Right atrium auricular region (tissue), 2 donors: ENCODE results near the gene CDHR5. TPM values are rescaled to one million over a fixed set of nuclear protein-coding genes. Genes with fewer than 3 reads are reported as not detected.

Source experiments
- DNase-seq: peaks from one replicate; pipeline ENCODE4 v3.0.0-alpha.2; 2019; ENCODE audit warnings: low spot score
- H3K27ac ChIP-seq, 2 donors: fragments of 200-600 bp; sonication (generic); 1 replicate in 1 of 2; 2 replicates in 1 of 2; pipeline ENCODE4 v1.5.1; 2016 to 2019
- H3K27me3 ChIP-seq, 2 donors: fragments of 200-600 bp; sonication (generic); one replicate each; pipeline versions ENCODE4 v1.5.1 to v1.6.0; 2017 to 2019
- H3K36me3 ChIP-seq: fragments of 200-600 bp; sonication (generic); one replicate; pipeline ENCODE4 v1.5.1; 2016
- H3K4me1 ChIP-seq, 2 donors: fragments of 200-600 bp; sonication (generic); one replicate each; pipeline versions ENCODE4 v1.5.1 to v1.6.0; 2017 to 2019
- H3K4me3 ChIP-seq, 2 donors: fragments of 200-600 bp; sonication (generic); 1 replicate in 1 of 2; 2 replicates in 1 of 2; pipeline ENCODE4 v1.5.1; 2017 to 2019; ENCODE audit warnings: mild to moderate bottlenecking in 1 of 2, moderate library complexity in 1 of 2
- H3K9me3 ChIP-seq, 2 donors: fragments of 200-600 bp; sonication (generic); one replicate each; pipeline ENCODE4 v1.5.1; 2019
- total RNA-seq, 2 donors: library from RNA; depleted of rRNA; stranded (reverse); fragments of >200 nt; gene quantifications; one replicate each; pipeline ENCODE4 v1.1.0, GENCODE V29; 2016
- TF ChIP-seq, protein P1 (sequence below), 2 donors: fragments of 200-600 bp; sonication (generic); IDR thresholded peaks; one replicate each; pipeline ENCODE4 v1.5.1; 2019; ENCODE audit warnings: antibody characterized with exemption in 2 of 2

CDHR5 gene
- total RNA-seq, 2 donors from 2014 or later = not detected

- peaks cover 0 to 30% of the 10 kb centered on the region in 2 donors for H3K4me1 ChIP-seq
- no peak for DNase-seq
- no peak overlapping the region for H3K27ac ChIP-seq
- peaks cover 70% of the 10 kb centered on the region for H3K36me3 ChIP-seq
- H3K27me3 ChIP-seq = no peaks in the 10 kb centered on the region
- no peaks in the 10 kb centered on the region for H3K9me3 ChIP-seq
- H3K4me3 ChIP-seq = no peak overlapping the region
- TF ChIP-seq, protein P1, sequence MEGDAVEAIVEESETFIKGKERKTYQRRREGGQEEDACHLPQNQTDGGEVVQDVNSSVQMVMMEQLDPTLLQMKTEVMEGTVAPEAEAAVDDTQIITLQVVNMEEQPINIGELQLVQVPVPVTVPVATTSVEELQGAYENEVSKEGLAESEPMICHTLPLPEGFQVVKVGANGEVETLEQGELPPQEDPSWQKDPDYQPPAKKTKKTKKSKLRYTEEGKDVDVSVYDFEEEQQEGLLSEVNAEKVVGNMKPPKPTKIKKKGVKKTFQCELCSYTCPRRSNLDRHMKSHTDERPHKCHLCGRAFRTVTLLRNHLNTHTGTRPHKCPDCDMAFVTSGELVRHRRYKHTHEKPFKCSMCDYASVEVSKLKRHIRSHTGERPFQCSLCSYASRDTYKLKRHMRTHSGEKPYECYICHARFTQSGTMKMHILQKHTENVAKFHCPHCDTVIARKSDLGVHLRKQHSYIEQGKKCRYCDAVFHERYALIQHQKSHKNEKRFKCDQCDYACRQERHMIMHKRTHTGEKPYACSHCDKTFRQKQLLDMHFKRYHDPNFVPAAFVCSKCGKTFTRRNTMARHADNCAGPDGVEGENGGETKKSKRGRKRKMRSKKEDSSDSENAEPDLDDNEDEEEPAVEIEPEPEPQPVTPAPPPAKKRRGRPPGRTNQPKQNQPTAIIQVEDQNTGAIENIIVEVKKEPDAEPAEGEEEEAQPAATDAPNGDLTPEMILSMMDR (IDR thresholded peaks at IDR 0.05) = no peak
Measured at GRCh38 chr11:611001-611996, 13.5 kb downstream of the CDHR5 start.

DNA sequence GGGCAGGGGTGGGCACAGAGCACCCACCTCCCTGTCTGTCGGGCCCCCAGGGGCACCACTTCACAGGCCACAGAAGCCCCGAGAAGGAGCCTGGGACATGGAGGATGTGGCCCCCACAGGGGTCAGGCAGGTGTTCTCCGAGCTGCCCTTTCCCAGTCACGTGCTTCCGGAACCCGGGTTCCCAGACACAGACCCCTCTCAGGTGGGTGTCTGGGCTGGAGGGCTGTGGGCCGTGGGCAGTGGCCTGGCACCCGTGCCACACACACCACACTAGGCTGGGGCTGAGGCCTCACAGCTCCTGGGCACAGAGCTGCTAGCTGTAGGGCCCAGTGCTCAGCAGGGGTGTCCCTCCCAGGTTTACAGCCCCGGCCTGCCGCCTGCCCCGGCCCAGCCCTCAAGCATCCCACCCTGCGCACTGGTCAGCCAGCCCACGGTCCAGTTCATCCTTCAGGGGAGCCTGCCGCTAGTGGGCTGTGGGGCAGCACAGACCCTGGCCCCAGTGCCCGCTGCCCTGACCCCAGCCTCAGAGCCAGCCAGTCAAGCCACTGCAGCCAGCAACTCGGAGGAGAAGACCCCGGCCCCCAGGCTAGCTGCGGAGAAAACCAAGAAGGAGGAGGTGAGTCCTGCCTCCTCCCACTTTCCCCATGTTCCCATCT is 14.5 kb downstream of the CDHR5 start:
- Histone ChIP-seq H3K4me3 (no peak overlapping the region), H3K36me3 (peaks cover 80% of the 10 kb centered on the region), H3K9me3 (no peaks in the 10 kb centered on the region), H3K27me3 (no peaks in the 10 kb centered on the region), H3K27ac (no peak overlapping the region), H3K4me1 (peaks cover 0 to 30% of the 10 kb centered on the region in 2 donors)
- no peak for DNase-seq
- TF ChIP-seq, protein P1 (IDR thresholded peaks at IDR 0.05) = no peak

GRCh38 chr11:609341-609811 is 15.4 kb downstream of the CDHR5 start:
- H3K27ac ChIP-seq = no peak overlapping the region
- H3K27me3 ChIP-seq = no peaks in the 10 kb centered on the region
- TF ChIP-seq, protein P1 (IDR thresholded peaks at IDR 0.05) = no peak
- H3K4me3 ChIP-seq = no peak overlapping the region
- H3K4me1 ChIP-seq = peaks cover 0 to 21% of the 10 kb centered on the region in 2 donors
- H3K9me3 ChIP-seq = no peaks in the 10 kb centered on the region
- peaks cover 89% of the 10 kb centered on the region for H3K36me3 ChIP-seq
- DNase-seq = no peak

- H3K4me3 ChIP-seq = no peak overlapping the region
- H3K27me3 ChIP-seq = no peaks in the 10 kb centered on the region
- no peak overlapping the region for H3K27ac ChIP-seq
- TF ChIP-seq, protein P1 (IDR thresholded peaks at IDR 0.05) = no peak
- H3K36me3 ChIP-seq = peaks cover 94% of the 10 kb centered on the region
- no peak for DNase-seq
- peaks cover 0 to 16% of the 10 kb centered on the region in 2 donors for H3K4me1 ChIP-seq
- H3K9me3 ChIP-seq = no peaks in the 10 kb centered on the region
Measured at GRCh38 chr11:608791-609251, 15.9 kb downstream of the CDHR5 start.

DNA sequence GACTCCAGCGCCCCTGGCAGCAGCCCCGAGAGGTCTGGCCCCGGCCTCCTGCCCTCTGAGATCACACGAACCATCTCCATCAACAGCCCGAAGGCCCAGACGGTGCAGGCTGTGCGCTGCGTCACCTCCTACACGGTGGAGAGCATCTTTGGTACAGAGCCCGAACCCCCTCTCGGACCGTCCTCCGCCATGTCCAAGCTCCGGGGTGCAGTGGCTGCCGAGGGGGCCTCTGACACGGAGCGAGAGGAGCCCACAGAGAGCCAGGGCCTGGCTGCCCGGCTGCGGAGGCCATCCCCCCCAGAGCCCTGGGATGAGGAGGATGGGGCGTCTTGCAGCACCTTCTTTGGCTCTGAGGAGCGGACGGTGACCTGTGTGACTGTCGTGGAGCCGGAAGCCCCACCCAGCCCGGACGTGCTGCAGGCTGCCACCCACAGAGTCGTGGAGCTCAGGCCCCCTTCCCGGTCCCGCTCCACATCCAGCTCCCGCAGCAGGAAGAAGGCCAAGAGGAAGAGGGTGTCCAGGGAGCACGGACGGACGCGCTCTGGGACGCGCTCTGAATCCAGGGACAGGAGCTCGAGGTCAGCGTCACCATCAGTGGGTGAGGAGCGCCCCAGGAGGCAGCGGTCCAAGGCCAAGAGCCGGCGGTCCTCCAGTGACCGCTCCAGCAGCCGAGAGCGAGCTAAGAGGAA is 16.6 kb downstream of the CDHR5 start:
- Histone ChIP-seq H3K36me3 (peaks cover 100% of the 10 kb centered on the region), H3K4me3 (no peak overlapping the region), H3K27ac (no peak overlapping the region), H3K27me3 (no peaks in the 10 kb centered on the region), H3K4me1 (peaks cover 0 to 9% of the 10 kb centered on the region in 2 donors), H3K9me3 (no peaks in the 10 kb centered on the region)
- no peak for DNase-seq
- TF ChIP-seq, protein P1 (IDR thresholded peaks at IDR 0.05) = no peak
